Cardiac atrium fibroblast (primary cell): ENCODE results near the gene NFIB. TPM values are rescaled to one million over a fixed set of nuclear protein-coding genes. Genes with fewer than 3 reads are reported as not detected.

ENCODE experiments used
- total RNA-seq: library from RNA; depleted of rRNA; stranded (reverse); fragments of >200 nt; gene quantifications from 2 replicates; pipeline ENCODE4 v1.2.3, GENCODE V29; 2015

NFIB gene
- total RNA-seq: 74.0 and 81.8 TPM in 2 replicates

DNA sequence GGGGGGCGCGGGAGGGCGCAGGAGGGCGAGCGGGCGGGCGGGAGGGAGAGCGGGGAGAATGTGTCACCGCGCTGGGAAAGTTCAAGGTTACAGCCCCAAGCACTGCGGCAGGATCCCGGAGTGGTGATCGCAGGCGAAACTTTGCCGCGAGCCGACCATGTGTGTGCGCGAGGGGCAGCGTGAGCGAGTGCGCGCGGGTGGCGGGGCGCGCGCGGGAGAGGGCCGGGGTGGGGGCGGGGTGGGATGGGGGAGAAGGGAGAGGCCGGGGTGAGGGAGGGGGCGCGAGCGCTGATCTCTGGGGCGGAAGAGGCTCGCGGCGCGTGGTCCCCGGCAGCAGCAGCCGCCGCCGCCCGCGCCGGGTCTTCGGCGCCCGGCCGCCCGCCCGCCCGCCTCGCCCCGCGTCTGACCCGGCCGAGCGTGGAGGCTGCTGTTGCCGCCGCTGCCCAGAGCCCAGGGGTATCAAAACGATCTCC lies at the start of gene NFIB:
Gene NFIB, minus strand, starts transcription at position 191 of the 473 bp plus-strand sequence. CDS start 630 bp downstream, outside the sequence.

